ENCODE data around the gene SUGP2.

DNA sequence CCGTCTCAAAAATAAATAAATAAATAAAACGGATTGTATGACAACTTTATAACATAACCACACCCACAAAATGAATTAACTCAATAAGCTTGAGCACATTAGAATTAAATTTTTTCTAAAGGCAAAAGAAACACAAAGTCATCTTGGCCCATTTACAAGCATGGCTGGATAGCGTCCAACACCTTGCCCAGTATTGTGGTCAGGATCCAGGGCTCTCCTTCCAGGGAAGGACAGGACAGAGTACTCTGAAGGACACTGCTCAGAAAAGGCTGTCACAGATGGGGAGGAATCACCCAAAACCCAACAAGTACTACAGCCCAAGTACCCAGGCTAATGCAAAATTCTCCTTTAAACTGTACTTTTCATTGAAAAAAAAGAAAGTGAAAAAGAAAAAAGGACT lies 27.1 kb downstream of the SUGP2 start:
- TF ChIP-seq, protein P1, sequence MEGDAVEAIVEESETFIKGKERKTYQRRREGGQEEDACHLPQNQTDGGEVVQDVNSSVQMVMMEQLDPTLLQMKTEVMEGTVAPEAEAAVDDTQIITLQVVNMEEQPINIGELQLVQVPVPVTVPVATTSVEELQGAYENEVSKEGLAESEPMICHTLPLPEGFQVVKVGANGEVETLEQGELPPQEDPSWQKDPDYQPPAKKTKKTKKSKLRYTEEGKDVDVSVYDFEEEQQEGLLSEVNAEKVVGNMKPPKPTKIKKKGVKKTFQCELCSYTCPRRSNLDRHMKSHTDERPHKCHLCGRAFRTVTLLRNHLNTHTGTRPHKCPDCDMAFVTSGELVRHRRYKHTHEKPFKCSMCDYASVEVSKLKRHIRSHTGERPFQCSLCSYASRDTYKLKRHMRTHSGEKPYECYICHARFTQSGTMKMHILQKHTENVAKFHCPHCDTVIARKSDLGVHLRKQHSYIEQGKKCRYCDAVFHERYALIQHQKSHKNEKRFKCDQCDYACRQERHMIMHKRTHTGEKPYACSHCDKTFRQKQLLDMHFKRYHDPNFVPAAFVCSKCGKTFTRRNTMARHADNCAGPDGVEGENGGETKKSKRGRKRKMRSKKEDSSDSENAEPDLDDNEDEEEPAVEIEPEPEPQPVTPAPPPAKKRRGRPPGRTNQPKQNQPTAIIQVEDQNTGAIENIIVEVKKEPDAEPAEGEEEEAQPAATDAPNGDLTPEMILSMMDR (IDR thresholded peaks at IDR 0.05) = no peak
- TF ChIP-seq POLR2A (IDR thresholded peaks at IDR 0.05) = no peak

Data from adrenal gland (tissue), 5 donors.